SK-N-DZ (cell line): ENCODE results near the gene GPNMB.

Source experiments
- DNase-seq: peaks from one replicate; pipeline ENCODE4 v3.0.0-alpha.2; 2015; ENCODE audit warnings: low spot score

The GPNMB gene

GRCh38 chr7:23268746-23269145, 22.2 kb downstream of the GPNMB start:
- no peak for DNase-seq

GRCh38 chr7:23272275-23272674, 25.7 kb downstream of the GPNMB start:
- DNase-seq: no peak

- DNase-seq: peak; percentile 86
Measured at GRCh38 chr7:23273141-23273599, 26.6 kb downstream of the GPNMB start.

GRCh38 chr7:23275912-23276311, 29.3 kb downstream of the GPNMB start:
- no peak for DNase-seq

GRCh38 chr7:23276376-23276775, 29.8 kb downstream of the GPNMB start:
- no peak for DNase-seq

GRCh38 chr7:23276947-23277346, 30.4 kb downstream of the GPNMB start:
- DNase-seq: no peak

GRCh38 chr7:23277359-23277989, 30.9 kb downstream of the GPNMB start:
- DNase-seq: peak; percentile 66

- DNase-seq: no peak
Measured at GRCh38 chr7:23279819-23280525, 33.4 kb downstream of the GPNMB start.

GRCh38 chr7:23283086-23283485, 36.5 kb downstream of the GPNMB start:
- DNase-seq: no peak

- no peak for DNase-seq
Measured at GRCh38 chr7:23284871-23285270, 38.3 kb downstream of the GPNMB start.

GRCh38 chr7:23285657-23286646, 39.4 kb downstream of the GPNMB start:
- peak; percentile 18 for DNase-seq

GRCh38 chr7:23287612-23288011, 41.0 kb downstream of the GPNMB start:
- no peak for DNase-seq

- no peak for DNase-seq
Measured at GRCh38 chr7:23290993-23291392, 44.4 kb downstream of the GPNMB start.

GRCh38 chr7:23291957-23292560, 45.5 kb downstream of the GPNMB start:
- DNase-seq: no peak

- no peak for DNase-seq
Measured at GRCh38 chr7:23292623-23293022, 46.0 kb downstream of the GPNMB start.

- no peak for DNase-seq
Measured at GRCh38 chr7:23293500-23294073, 47.0 kb downstream of the GPNMB start.

- DNase-seq: no peak
Measured at GRCh38 chr7:23294549-23295400, 48.2 kb downstream of the GPNMB start.

- DNase-seq: no peak
Measured at GRCh38 chr7:23295401-23295697, 48.8 kb downstream of the GPNMB start.

GRCh38 chr7:23298141-23298881, 51.7 kb downstream of the GPNMB start:
- DNase-seq: no peak
